Dermis blood vessel endothelial cell (primary cell): ENCODE data around the gene PNCK. TPM values are rescaled to one million over a fixed set of nuclear protein-coding genes. Genes with fewer than 3 reads are reported as not detected.

Experiments used
- DNase-seq: peaks from one replicate; pipeline ENCODE4 v3.0.0; 2010
- total RNA-seq: library from RNA; depleted of rRNA; stranded (reverse); fragments of >200 nt; gene quantifications from 2 replicates; pipeline ENCODE4 v1.2.3, GENCODE V29; 2014

The PNCK gene
- total RNA-seq, 1 donor from 2014 or later = not detected

DNA sequence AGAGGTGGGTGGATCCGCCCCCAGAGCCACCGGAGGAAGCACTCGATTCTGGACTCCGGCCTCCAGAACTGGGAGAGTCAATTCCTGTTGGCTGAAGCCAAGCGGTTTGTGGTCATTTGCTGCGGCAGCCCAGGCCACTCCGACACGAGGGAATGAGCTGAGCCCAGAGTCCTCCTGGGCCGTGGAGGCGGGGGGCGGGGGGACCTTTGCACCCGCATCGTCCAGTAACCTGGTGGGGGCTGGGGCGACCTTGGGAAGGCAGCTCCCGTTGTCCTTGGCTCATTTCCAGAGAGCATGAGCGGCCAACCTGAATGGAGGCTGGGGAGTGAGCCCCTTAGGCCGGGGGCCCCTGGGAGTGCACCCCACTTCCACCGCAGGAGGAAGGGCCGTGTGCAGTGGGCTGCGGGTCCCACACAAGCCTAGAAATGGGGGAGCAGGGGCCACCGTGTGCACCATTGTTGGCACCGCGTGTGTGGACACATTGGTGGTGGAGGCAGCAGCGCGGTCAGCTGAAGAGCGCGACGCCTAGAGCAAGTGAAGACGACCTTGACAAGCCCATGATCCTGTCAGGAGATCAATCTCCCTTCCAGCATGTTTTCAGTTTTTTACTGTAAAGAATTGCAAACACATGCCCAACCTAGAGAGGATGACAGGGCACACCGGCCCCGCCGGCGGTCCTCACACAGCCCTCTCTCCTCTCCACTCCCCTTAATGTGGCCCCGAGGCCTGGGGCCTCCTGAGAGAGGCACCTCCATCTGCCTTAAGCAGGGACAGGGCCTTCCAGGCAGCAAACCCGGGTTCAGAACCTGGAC, 46.5 kb downstream of the PNCK start:
- DNase-seq = no peak

DNA sequence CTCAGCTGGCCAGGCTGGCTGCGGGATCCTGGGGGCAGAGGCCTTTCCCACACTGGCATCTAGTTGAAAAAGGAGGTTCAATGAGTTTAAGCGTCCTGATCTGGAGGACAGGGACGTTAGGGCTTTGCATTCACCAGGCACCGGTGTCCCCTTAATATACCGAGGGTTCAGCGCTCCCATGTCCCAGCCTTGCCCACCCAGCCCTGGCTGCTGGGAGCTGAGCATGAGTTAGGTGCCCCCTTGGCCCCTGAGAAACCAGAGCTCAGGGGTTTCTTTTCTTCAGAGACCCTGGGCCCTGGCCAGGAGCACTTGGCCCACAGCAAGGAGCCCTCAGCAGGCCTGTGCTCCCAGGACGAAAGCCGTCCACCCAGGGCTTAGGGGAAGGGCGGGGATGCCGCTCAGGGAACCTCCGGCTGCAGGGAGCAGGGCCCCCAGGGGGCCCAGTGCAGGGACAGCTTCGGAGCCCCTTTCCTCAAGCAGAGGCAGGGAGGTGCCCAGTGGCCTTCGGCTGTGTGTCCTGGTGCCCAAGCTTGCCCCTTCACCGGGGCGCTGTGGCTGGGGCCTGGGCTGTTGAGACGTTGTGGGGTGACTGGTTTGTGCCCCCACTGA, 47.5 kb downstream of the PNCK start:
- DNase-seq = no peak

DNA sequence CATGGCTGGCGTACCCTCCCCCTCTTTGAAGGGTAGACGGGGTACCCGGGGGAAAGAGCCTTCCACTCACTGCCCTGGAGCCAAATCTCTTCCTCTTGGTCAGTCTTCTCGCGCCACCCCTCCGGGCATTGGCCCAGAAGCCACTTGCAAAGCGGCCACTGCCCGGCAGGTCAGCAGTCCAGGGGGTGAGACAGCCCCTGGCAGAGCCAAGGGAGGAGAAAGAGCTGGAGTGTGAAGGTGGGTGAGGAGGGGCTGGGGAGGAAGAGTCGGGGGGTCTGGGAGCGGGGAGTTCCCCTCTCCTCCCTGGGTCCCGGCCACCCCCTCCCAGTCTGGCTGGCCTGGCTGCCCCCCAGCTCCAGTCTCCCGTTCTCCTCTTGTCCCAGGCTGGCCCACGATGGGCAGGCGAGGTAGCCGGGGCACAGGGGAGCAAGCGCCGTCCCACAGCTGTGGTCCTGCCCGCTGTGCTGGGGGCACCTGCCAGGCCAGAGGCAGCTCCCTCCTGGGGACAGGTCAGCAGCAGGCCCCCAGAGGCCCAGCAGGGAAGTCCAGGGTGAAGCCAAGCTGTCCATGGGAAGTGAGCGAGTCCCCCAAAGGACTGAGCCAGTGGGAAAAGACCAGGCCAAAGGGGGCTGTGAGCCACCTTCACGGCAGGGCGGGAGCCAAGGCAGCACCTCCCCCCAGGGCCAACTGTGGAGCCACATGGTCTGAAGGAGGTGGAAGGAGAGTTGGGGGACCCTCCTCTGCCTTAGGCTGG, 48.2 kb downstream of the PNCK start:
- no peak for DNase-seq

DNA sequence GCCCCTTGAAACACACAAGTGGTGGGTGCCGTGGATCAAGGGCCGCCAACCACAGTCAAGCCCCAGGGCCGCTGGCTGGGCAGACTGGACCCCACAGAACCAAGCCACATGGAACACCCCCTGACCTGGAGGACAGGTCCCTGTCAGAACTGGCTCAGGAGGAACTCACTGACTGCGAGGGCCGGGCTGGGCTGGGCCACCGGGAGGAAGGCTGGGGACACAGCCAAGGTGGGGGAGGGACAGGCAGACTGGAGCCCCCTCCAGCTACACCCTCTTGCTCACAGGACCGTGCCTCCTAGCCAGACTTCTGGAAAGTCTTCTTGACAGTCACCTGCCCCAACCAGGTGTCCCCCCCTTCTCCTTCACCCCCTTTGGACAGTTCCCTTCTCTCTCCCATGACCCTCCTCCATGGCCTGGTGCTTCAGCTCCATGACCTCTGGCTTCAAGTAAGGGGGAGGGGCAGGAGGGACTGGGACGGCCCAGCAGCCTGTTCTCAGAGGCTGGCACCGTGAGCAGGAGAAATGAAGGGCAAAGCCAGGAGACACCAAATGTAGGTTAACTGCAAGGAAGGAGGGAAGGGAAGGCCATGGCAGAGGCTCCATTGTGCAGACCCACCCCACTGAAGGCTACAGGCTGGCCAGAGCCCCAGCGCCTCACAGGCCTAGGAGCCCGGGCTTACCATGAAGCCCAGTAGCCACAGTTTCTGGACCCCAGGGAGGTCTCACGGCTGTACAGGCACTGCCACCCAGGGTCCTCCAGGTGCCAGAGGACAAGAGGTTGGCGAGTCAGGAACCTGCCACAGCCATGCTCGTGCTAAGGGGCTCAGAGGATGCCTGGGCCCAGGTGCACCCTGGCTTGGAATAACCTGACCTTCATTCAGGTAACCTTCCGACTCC, 49.2 kb downstream of the PNCK start:
- DNase-seq = no peak

DNA sequence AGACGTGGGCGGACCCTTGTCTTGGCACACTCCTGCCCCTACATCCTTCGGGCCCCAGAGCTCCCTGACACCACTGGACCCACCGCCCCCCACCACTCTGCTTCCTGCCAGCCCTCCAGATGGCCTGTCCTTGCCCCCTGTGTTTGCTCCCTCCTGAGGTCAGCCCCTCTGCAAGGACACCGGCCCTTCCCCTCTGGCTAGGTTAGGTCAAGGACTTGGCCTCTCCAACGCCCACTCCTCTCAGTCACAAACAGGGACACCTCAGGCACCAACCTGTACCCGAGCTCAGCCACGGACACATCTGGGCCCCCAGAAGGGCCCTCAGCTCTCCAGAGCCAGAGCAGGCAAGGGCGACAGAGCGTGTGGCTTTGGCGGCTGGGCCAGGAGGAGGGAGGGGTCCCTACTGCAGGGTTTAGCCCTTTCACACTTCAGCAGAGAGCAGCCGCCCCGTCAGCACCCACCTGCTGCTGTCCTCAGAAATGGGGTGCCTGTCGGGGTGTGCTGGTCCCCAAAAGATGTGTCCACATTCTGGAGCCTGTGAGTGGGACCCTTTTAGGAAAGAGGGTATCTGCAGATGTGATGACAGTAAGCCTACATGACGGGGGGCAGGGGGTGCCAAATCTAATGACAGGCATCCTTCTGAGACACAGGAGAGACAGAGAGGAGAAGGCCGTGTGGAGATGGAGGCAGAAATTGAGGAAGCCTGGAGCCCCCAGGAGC, 50.1 kb downstream of the PNCK start:
- DNase-seq = no peak

DNA sequence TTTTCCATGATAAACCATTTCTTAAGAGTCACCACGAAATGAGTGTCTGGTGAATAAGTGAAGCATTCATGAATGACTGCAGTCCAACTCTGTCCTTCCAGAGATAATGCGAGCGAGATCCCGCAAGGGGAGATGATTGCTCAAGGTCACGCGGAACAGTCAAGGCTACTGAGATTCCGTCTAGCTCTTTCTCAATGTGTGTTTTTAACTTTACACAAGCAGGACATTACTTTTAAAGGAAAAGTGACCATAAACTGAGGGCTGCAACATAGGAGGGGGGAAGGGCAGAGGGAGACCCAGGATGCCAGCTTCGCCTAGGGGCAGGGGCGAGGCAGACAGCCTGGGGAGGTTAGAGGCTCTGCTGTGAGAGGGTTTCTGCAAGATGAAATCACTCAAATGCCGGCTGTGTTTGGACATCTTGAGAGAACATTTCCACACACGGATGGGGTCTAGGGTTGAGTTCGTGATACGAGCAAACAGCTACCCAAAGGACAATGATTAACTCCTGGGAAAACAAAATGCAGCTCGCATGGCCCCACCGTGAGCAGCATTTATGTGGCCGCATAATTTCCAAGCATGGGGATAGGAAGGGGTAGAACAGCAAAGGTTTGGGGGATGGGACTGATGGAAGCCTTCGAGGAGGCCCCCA, 50.8 kb downstream of the PNCK start:
- no peak for DNase-seq

DNA sequence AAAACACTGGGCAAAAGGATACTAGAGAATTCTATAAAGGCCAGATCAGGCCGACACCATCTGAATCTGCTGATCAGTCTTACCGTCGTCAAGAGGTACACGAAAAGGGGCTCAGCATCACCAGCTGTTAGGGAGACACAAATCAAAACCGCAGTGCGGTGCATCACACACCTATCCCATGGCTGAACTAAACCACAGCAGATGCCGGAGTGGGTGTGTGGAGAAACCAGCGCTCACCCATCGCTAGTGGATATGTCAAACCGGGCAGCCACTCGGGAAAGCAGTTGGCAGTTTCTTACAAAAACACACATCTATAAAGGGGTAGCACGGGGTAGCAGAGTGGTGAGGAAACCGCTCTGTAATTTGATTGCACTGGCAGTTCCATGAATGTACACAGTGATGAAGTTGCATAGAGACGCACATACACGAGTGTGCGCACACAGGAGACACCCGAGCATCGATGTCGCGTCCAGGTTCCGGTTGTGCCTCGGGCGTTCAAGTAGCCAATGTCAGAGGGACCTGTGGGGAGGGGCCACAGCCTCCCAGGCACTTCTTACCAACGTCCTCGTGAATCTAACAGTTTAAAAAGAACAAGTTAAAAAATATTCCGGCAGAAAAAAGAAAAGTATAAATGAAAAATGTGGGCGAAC, 51.5 kb downstream of the PNCK start:
- no peak for DNase-seq

DNA sequence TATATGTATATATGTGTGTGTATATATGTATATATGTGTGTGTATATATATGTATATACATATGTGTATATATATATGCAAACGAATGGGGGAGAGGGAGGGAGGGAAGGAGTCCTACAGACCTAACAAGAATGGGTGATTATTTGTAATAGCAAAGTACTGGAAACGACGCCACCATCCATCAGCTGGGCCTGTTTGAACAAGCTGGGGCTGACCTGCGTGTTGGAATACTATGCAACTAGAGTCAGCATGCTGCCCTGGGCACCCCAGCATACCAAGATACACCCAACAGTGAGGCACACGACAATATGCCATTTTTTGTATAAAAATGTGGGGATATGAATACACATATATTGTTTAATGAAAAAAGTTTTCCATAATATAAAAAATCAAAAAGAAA, 53.0 kb downstream of the PNCK start:
- DNase-seq = no peak

Other genes with a start within 250 kb of the PNCK start
- gene TREX2, start 227.8 kb downstream of the PNCK start, total RNA-seq = 0.19 and 4.1 TPM in 2 replicates
- 14.5 and 21.5 TPM in 2 replicates for gene HAUS7, start 203.2 kb downstream of the PNCK start, total RNA-seq
- 27.4 and 53.9 TPM in 2 replicates for gene BGN, start 178.8 kb downstream of the PNCK start, total RNA-seq
- gene ATP2B3, start 156.2 kb downstream of the PNCK start, total RNA-seq = under 0.01 TPM in 1 of 2 replicates, not detected in the other
- 27.0 and 42.4 TPM in 2 replicates for gene CCNQ, start 74.7 kb downstream of the PNCK start, total RNA-seq
- gene DUSP9, start 26.6 kb downstream of the PNCK start, total RNA-seq = 0.05 and 0.17 TPM in 2 replicates
- 3.3 and 4.6 TPM in 2 replicates for gene SLC6A8, start 14.1 kb upstream of the PNCK start, total RNA-seq
- gene BCAP31, start 50.6 kb upstream of the PNCK start, total RNA-seq = 303 and 321 TPM in 2 replicates
- 10.0 and 16.6 TPM in 2 replicates for gene ABCD1, start 51.0 kb upstream of the PNCK start, total RNA-seq
- 5.1 and 14.1 TPM in 2 replicates for gene PLXNB3, start 90.4 kb upstream of the PNCK start, total RNA-seq
- gene SRPK3, start 107.2 kb upstream of the PNCK start, total RNA-seq = under 0.01 and 0.05 TPM in 2 replicates
- gene IDH3G, start 120.6 kb upstream of the PNCK start, total RNA-seq = 35.1 and 63.9 TPM in 2 replicates
- 75.9 and 143 TPM in 2 replicates for gene SSR4, start 120.9 kb upstream of the PNCK start, total RNA-seq
- gene PDZD4, start 156.7 kb upstream of the PNCK start, total RNA-seq = 0.23 and 0.68 TPM in 2 replicates
- 1.1 and 2.4 TPM in 2 replicates for gene L1CAM, start 212.4 kb upstream of the PNCK start, total RNA-seq
- 4.7 and 6.3 TPM in 2 replicates for gene AVPR2, start 230.9 kb upstream of the PNCK start, total RNA-seq